Cardiac atrium fibroblast (primary cell): Measurements from ENCODE around the gene RBM46. TPM values are rescaled to one million over a fixed set of nuclear protein-coding genes. Genes with fewer than 3 reads are reported as not detected.

Experiments used
- total RNA-seq: library from RNA; depleted of rRNA; stranded (reverse); fragments of >200 nt; gene quantifications from 2 replicates; pipeline ENCODE4 v1.2.3, GENCODE V29; 2015

Gene RBM46, protein sequence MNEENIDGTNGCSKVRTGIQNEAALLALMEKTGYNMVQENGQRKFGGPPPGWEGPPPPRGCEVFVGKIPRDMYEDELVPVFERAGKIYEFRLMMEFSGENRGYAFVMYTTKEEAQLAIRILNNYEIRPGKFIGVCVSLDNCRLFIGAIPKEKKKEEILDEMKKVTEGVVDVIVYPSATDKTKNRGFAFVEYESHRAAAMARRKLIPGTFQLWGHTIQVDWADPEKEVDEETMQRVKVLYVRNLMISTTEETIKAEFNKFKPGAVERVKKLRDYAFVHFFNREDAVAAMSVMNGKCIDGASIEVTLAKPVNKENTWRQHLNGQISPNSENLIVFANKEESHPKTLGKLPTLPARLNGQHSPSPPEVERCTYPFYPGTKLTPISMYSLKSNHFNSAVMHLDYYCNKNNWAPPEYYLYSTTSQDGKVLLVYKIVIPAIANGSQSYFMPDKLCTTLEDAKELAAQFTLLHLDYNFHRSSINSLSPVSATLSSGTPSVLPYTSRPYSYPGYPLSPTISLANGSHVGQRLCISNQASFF
- total RNA-seq: not detected in 2 replicates

DNA sequence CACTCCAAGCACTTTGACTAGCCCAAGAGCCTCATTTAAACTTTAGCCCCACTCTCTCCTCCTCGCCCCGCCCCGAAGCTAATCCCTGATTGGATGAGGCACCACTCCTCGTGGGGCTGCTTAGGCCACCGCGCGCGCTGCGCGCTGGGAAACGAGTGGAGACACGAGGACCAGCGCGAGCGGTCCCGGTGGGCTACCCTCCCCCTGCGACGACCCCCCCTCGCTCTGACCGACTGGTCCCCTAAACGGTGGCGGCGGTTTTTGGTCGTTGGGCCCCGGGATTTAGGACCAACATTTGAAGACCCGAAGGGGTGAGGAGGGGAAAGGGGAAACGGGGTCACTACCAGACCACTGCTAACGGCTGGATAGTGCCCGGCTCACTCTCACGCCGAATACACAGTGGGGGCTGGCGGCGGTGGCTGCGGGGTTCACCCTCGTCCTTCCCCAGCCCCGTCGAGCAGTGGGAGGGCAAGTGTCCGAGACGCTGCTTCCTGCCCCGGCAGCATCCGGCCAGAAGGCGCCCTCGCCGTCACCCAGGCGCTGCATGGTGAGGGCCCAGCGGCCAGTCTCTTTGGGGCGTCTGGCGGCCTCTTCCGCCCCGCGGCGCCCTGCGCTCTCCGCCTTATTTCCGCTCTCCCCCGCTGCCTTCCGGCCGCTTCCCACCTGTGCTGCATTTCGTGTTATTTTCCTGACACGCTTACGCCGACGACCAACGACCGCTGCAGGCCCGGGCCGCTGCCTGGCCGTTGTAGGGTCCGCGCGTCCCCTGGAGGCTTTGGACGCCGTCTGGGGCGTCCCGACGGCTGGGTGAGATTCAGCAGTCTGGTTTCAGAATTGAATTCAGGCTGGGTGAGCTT is at the start of gene RBM46:
Gene RBM46 (plus strand): TSS at position 147 of the 857 bp plus-strand sequence. CDS start 15,481 bp downstream, outside the sequence.

DNA sequence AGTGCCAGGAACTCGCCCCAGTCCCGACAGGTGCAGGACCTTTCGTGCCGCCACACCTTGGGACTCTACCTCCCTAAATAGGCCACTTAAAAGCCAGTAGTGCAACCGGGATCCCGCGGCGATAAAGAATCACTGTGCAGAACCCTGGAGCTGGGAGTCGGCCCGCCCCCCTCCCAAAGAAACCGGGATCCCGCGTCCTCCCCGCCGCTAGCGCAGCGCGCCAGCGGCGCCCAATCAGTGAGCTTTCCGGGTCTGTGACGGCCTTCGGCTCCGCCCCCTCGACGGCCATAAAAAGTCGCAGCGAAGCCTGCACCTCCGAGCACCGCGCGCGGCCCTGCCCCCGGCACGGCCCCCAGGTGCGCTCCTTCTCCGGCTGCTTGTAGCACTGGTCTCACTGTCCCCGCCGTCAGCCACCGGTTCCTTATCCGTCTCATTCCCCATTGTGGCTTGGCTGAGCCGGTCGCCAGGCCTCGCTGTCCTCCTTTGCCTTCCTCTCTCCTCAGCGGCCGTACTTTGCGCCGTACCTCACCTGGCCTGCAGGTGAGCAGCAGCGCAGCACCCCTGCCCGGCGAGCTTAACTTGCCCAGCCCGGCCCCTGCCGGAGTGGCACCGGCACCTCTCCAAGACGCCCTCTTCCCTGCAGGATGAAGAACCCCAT is 37.3 kb upstream of the RBM46 start, which contains the start of gene LRAT:
Gene LRAT (plus strand): TSS at position 318 of the 658 bp plus-strand sequence. CDS start 327 bp downstream, at position 645.

Other genes starting within 250 kb of the RBM46 start
- gene PLRG1, start 230.9 kb upstream of the RBM46 start, total RNA-seq: 39.0 and 58.1 TPM in 2 replicates
- gene FGB, start 218.3 kb upstream of the RBM46 start, total RNA-seq: not detected in 2 replicates
- gene FGA, start 190.5 kb upstream of the RBM46 start, total RNA-seq: not detected in 2 replicates
- gene FGG, start 168.6 kb upstream of the RBM46 start, total RNA-seq: not detected in 2 replicates
- 0.36 and 1.8 TPM in 2 replicates for gene LRAT, start 37.3 kb upstream of the RBM46 start, total RNA-seq